HL-60 (cell line): ENCODE data around the gene EBF3.

Experiments
- DNase-seq, 2 experiments: peaks; one replicate each; pipeline ENCODE4 v3.0.0-alpha.2; 2010 to 2020; ENCODE audit warnings: low read depth in 1 of 2, low spot score in 1 of 2
- H3K27ac ChIP-seq: fragments of 250-450 bp; sonication (Bioruptor Pico); replicated peaks from 2 replicates; pipeline ENCODE4 v1.5.1; 2020; ENCODE audit warnings: mild to moderate bottlenecking, moderate library complexity
- H3K27me3 ChIP-seq: fragments of 250-450 bp; sonication (Bioruptor Pico); 2 replicates; pipeline ENCODE4 v1.5.1; 2021; ENCODE audit warnings: mild to moderate bottlenecking, moderate library complexity; ENCODE audit not compliant: insufficient read depth, poor library complexity, severe bottlenecking
- H3K4me3 ChIP-seq: replicated peaks from 2 replicates; pipeline ENCODE4 v1.5.1; 2011; ENCODE audit warnings: mild to moderate bottlenecking, control low read depth, low read length; ENCODE audit not compliant: insufficient read depth
- CTCF ChIP-seq: IDR thresholded peaks from one replicate; pipeline ENCODE4 v1.5.1; 2011; ENCODE audit warnings: low read length, control low read depth, inconsistent platforms; ENCODE audit not compliant: insufficient read depth
- GABPA ChIP-seq: IDR thresholded peaks from 2 replicates; pipeline ENCODE4 v1.6.1; 2012; ENCODE audit warnings: low read depth
- POLR2AphosphoS5 ChIP-seq: IDR thresholded peaks from 2 replicates; pipeline ENCODE4 v1.6.1; 2012; ENCODE audit warnings: low read depth
- SPI1 ChIP-seq: IDR thresholded peaks from 2 replicates; pipeline ENCODE4 v1.6.1; 2012; ENCODE audit warnings: low read depth, mild to moderate bottlenecking, borderline replicate concordance
- TF ChIP-seq, protein P1 (sequence below): IDR thresholded peaks from 2 replicates; pipeline ENCODE4 v1.6.1; 2012; ENCODE audit warnings: low read depth; ENCODE audit not compliant: insufficient replicate concordance

EBF3 gene

DNA sequence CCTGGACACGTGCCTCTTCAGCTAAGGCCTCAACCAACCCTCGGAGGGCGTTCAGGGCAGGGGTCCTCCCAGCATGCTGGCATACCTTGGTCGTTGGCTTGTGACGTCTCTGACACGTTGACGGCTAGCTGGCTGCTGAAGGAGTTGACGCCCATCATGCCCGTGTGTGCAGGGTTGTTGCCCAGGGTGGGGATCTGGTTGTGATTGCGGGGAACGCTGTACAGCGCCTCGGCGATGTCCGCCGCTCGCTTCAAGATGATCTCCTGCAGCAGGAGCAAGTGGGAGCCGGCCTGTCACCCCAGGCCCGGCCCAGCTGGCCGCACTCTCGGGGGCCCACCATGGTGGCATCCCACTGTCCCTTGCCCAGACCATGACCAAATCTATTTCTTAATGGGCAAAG is 122.0 kb downstream of the EBF3 start:
- no peak overlapping the region for H3K4me3 ChIP-seq
- TF ChIP-seq POLR2AphosphoS5 = no peak
- TF ChIP-seq, protein P1, sequence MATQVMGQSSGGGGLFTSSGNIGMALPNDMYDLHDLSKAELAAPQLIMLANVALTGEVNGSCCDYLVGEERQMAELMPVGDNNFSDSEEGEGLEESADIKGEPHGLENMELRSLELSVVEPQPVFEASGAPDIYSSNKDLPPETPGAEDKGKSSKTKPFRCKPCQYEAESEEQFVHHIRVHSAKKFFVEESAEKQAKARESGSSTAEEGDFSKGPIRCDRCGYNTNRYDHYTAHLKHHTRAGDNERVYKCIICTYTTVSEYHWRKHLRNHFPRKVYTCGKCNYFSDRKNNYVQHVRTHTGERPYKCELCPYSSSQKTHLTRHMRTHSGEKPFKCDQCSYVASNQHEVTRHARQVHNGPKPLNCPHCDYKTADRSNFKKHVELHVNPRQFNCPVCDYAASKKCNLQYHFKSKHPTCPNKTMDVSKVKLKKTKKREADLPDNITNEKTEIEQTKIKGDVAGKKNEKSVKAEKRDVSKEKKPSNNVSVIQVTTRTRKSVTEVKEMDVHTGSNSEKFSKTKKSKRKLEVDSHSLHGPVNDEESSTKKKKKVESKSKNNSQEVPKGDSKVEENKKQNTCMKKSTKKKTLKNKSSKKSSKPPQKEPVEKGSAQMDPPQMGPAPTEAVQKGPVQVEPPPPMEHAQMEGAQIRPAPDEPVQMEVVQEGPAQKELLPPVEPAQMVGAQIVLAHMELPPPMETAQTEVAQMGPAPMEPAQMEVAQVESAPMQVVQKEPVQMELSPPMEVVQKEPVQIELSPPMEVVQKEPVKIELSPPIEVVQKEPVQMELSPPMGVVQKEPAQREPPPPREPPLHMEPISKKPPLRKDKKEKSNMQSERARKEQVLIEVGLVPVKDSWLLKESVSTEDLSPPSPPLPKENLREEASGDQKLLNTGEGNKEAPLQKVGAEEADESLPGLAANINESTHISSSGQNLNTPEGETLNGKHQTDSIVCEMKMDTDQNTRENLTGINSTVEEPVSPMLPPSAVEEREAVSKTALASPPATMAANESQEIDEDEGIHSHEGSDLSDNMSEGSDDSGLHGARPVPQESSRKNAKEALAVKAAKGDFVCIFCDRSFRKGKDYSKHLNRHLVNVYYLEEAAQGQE = no peak
- TF ChIP-seq CTCF = no peak
- no peak for TF ChIP-seq SPI1

GRCh38 chr10:129841590-129841989 is 122.5 kb downstream of the EBF3 start:
- no peak overlapping the region for H3K27ac ChIP-seq
- no peaks in the 10 kb centered on the region for H3K27me3 ChIP-seq
- no peak for DNase-seq
- H3K4me3 ChIP-seq = no peak overlapping the region
- TF ChIP-seq SPI1 (no peak), POLR2AphosphoS5 (no peak), CTCF (no peak), GABPA (no peak)
- TF ChIP-seq, protein P1 = no peak

More for the DNA sequence above, 122.0 kb downstream of the EBF3 start:
- no peak for DNase-seq
- H3K27me3 ChIP-seq = no peaks in the 10 kb centered on the region
- no peak overlapping the region for H3K27ac ChIP-seq

DNA sequence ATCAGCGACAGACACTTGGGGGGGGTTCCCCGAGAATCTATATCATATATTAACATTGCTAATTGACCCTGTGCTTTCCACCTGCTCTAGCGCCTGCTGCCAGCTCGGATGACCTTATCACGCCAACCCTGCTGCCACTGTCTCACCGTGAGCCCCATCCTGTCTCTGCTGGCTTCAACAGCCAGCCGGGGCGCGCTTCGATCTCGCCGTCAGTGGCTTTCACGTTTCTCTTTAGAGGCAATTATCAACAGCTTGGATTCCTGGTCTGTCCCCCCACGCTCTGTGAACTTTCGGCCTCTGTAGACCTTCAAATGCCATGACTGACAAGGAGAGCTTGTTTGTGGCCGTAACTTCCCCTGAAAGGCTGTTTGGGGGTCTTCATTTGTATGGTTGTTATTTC is 123.0 kb downstream of the EBF3 start:
- Histone ChIP-seq H3K27me3 (no peaks in the 10 kb centered on the region), H3K27ac (no peak overlapping the region), H3K4me3 (no peak overlapping the region)
- TF ChIP-seq GABPA = no peak
- no peak for TF ChIP-seq POLR2AphosphoS5
- no peak for TF ChIP-seq CTCF
- no peak for DNase-seq

DNA sequence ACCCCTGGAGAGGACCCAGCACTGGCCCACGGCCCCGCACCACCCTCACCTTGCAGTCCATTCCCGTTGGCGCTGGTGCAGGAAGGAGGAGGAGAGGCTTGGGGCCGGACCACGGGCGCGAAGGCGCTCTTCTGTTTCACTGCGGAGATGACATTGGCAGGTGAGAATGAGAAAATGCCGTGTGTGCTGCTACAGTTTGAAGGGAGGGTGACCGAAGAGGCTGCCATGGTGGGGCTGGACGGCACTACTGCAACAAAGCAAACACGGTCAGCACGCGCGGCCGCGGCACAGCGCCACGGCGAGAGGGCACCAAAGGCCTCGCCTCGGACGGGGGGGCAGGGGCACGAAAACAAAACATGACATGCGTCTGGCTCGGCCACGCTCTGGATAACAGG is 123.9 kb downstream of the EBF3 start:
- TF ChIP-seq POLR2AphosphoS5 (no peak), GABPA (no peak), SPI1 (no peak), CTCF (no peak)
- TF ChIP-seq, protein P1 = no peak
- no peak for DNase-seq
- Histone ChIP-seq H3K27me3 (no peaks in the 10 kb centered on the region), H3K27ac (no peak overlapping the region), H3K4me3 (no peak overlapping the region)
